Suprapubic skin (tissue), 4 donors: ENCODE results near the gene TAS2R13.

Source experiments
- EP300 ChIP-seq: sonication (generic); formaldehyde crosslinking; IDR thresholded peaks from one replicate; pipeline ENCODE4 v1.6.1; 2017; ENCODE audit warnings: antibody characterized with exemption
- POLR2AphosphoS5 ChIP-seq, 3 donors: sonication (generic); formaldehyde crosslinking; IDR thresholded peaks; one replicate each; pipeline ENCODE4 v1.6.1; 2017; ENCODE audit warnings: antibody characterized with exemption in 3 of 3
- TF ChIP-seq, protein P1 (sequence below), 2 donors: fragments of 200-600 bp in 1 of 2; fragments of 450-650 bp in 1 of 2; sonication (generic) in 1 of 2; IDR thresholded peaks; one replicate each; pipeline ENCODE4 v1.5.1; 2016 to 2019; ENCODE audit warnings: antibody characterized with exemption in 2 of 2, mild to moderate bottlenecking in 1 of 2, moderate library complexity in 1 of 2

DNA sequence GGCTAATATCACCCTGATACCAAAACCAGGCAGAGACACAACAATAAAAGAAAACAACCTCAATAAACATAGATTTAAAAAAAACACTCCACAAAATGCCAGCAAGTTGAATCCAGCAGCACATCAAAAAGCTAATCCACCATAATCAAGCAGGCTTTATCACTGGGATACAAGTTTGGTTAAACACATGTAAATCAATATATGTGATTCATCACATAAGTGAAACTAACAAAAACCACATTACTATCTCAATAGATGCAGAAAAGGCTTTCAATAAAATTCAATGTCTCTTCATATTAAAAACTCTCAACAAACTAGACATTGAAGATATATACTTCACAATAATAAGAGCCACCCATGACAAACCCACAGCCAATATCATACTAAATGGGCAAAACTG is 46.7 kb upstream of the TAS2R13 start:
- TF ChIP-seq EP300: no peak
- TF ChIP-seq, protein P1, sequence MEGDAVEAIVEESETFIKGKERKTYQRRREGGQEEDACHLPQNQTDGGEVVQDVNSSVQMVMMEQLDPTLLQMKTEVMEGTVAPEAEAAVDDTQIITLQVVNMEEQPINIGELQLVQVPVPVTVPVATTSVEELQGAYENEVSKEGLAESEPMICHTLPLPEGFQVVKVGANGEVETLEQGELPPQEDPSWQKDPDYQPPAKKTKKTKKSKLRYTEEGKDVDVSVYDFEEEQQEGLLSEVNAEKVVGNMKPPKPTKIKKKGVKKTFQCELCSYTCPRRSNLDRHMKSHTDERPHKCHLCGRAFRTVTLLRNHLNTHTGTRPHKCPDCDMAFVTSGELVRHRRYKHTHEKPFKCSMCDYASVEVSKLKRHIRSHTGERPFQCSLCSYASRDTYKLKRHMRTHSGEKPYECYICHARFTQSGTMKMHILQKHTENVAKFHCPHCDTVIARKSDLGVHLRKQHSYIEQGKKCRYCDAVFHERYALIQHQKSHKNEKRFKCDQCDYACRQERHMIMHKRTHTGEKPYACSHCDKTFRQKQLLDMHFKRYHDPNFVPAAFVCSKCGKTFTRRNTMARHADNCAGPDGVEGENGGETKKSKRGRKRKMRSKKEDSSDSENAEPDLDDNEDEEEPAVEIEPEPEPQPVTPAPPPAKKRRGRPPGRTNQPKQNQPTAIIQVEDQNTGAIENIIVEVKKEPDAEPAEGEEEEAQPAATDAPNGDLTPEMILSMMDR (IDR thresholded peaks at IDR 0.05): no peak
- no peak for TF ChIP-seq POLR2AphosphoS5 (IDR thresholded peaks at IDR 0.05)
